SHP77 (cell line): ENCODE results near the gene CRTC1.

ENCODE experiments used
- DNase-seq, 2 experiments: peaks; one replicate each; lab custom pipeline; 2025; lab: John Stamatoyannopoulos, UW

Gene CRTC1

DNA sequence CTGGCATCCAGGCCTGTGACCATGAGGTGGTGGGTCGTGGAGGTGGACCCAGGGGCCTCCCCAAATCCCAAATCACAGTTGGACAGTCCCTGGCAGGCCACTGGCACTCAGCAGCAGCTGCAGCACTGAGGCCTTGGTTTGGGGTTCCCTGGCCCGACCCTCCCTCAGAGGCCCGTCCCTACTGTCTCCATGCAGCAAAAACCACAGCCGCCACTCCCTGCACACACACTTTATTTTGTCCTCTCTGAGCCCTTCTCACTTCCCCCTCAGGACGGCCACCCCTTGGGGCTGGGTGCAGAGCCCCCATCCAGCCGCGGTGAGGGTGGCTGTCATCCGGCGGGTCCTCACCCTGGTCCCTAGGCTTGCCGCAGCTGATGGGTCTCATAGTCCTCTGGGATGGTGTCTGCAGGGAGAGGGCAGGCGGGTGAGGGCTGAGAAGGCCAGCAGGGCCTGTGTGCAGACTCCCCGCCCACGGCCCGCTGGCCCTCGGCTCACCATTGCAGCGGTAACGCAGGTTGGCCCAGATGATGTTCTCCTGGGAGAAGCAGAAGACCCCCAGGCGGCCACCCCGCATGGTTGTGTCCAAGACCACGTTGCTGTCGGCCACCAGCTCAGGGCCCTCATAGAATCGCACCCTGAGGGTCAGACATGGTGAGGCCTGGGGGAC lies 99.2 kb downstream of the CRTC1 start:
- DNase-seq, result no peak

DNA sequence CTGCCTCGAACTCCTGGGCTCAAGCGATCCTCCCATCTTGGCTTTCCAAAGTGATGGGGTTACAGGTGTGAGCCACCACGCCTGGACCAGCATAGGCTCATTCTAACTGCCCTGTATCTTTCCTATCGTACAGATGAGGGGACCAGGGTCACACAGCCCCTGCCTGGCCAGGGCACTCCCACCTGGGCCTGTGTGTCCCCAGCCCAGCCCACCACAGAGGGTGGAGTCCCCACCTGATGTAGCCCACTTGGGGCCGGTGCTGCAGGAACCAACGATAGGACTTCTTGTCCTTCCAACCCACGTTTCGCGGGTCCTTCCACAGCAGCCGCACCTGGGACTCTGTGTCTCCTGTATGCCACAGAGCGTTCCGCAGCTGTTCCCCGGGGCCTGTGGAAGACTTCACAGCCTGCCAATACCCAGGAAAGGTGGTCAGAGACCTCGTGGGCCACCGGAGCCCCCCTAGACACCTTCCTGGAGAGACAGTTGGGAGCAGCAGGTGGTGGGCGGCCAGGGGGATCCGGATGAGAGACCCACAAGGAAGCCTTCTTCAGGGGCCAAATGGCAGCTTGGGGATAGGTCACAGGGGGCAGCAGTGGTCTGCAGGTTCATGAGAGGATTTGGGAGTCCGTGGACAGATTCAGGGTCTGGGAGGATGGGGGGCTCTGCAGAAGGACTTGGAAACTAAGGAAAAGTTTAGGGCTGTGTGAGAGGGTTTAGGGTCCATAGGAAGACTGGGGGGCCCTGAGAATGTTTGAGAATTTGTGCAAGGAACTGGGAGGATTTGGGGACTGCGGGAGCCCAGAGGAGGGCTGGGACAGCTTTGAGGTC lies 100.7 kb downstream of the CRTC1 start:
- no peak for DNase-seq

DNA sequence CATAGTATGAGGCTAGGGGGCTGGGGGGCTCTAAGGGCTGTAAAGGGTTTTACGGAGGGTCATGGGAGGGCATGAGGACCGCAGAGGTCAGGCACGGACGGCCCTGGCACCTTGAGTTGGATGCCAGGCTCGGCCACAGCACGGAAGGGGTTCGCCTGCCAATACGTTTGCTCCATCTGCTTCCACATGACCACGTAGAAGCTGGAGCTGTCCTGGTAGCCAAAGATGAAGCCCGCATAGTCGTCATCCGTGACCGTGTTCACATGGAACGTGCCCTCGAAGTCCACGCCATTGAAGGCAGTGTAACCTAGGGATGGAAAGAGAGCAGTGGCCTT lies 101.3 kb downstream of the CRTC1 start:
- no peak for DNase-seq

DNA sequence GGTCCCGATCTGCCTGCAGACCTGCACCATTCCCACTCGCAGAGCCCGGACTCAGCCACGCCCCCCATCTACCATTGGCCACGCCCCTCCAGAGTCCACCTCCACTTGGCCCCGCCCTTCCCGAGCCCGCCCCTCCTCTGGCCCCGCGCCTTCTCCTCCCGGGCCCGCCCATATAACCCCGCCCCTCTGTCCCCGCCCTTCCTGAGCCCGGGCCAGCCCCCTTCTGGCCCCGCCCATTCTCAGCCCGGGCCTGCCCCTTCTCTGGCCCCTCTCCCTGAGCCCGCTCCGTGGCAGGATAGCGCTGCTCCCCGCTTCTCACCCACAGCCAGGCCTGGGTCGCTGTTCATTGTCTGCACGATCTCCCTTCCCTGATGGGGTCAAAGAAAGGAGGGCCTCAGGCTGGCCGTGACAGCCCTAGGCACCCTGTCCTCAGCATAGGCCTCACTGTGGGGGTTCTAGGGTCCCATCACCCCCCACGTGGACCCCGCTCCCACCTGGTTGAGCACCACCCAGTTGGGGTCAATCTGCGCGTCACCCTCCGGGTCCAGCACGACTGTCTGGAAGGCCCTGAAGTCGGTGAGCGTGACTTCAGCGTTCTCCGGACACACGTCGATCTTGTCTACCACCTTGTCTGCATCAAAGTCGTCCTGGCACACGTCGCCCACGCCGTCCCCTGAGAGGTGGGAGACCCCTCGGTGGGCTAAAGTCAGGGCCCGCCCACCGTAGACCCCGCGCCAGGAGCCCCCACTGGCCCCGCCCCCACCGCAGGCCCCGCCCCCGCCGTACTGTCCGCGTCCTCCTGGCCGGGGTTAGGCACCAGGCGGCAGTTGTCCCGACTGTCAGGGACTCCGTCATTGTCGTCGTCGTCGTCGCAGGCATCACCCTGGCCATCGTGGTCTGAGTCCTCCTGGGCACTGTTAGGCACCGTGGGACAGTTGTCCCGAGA lies 102.0 kb downstream of the CRTC1 start:
- DNase-seq, result peak; percentile 47 to 62

DNA sequence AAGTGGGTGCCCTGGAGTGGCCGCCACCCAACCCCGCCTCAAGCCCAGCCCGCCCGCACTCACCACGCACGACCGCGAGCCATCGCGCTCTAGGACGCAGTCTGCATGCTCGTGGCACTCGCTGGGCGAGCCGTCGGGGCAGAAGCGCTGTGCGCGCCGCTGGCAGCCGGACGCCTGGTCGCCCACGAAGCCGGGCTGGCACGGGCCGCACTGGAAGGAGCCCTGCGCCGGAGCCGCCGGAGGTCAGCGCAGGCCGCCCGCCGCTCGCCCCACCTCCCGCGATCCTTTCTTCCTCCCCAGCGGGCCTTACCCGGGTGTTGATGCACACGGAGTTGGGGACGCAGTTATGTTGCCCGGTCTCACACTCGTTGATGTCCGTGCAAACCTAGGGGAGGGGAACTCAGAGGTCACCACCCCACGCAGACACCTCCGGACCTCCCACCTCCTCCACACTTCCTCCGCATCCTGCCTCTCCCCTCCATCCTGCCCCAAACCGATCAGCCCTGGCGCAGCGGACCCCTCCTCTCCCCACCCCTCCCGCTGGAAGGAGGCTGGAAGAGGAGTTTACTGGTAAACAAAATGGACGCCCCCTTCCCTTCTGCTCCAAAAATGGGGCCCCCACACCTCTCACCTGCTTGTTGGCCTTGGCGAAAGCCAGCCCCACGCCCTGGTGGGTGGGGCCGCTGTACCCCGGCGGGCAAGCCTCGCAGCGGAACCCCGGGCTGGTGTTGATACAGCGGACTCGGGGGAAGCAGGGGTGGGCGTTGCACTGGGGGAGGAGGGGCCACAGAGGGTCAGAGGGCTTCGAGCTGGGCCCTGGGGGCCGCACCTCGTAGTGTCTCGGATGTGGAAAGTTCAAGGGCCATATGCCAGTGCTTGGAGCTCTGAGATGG lies 105.3 kb downstream of the CRTC1 start:
- DNase-seq, result no peak

DNA sequence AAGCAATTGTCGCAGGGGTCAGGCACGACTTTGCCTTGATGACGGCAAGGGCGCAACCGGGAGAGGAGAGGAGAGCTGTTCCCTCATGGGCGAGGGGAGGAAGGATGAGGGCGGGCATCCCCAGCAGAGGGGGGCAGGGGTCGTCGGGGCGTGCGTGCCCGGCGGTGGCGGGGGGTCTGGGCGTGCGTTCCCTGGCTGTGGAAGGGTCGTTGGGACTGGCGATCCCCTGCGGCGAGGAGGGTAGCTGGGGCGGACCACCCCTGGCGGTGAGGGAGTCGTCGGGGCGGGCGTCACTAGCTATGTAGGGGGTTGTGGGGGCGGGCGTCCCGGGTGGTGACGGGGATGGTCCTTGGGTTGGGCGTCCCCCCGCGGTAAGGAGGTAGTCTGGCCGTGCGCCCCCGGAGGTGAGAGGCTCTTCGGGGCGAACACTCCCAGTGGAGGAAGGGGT lies 106.0 kb downstream of the CRTC1 start:
- no peak for DNase-seq

DNA sequence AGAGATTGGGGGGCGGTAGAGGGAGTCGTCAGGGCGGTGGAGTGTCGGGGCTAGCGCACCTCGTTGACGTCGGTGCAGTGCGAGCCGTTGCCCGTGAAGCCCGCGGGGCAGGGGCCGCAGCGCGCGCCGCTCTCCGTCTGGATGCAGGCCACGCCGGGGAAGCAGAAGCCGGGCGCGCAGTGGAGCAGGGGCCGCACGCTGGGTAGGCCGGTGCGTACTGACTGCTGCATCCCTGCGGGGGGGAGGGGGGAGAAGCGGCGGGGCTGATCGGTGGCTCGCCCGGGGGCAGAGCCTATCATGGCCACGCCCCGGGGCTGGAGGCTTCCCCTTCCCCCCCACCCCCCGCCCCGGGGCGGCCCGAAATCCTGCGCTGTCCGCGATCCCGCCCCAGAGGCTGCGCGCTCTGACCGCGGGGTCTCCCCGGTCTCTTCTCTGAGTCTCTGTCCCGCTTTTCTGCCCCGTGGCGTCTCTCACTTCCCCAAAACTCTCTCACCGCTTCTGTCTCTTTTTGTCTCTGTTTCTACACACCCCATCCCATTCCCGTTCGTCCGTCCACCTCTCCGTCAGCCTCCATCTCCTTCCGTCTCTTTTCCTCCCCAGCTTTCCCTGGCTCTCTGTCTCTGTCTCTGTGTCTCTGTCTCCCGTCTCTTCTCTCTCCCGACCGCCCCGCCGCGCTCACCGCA lies 106.5 kb downstream of the CRTC1 start:
- no peak for DNase-seq

DNA sequence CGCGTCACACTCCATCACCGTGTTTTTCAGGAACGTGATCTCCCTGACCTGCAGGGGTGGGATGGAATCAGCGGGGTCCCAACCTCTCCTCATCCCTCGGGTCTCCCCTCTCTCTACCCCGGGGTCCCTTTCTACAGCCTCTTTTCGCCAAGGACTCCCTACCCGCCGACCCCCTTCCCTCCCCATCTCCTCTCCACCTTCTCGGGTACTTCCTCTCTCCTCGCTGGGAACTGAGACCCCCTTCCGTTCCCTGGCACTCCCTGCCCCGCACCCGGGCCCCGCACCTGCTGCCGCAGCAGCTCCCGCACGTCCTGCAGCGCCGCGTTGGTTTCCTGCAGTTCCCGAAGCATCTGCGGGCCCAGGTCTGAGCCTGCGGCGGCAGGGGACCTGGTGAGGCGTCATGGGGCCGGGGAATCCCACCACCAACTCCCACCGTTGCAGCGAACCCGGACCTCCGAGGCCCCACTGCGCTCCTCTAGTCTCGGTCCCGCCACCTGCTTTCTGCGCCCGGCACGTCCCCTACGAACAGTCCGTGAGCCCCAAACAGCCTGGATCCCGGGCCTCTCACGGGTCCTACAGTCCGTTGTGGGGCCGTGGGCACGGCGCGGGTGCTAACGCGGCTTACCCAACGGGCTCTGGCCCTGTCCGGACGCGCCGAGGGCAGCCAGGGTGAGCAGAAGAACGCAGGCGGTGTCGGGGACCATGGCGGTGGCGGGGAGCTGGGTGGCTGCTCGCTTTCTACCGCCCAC lies 107.3 kb downstream of the CRTC1 start, which contains the start of gene COMP:
COMP (minus strand) TSS at position 740 of the 749 bp plus-strand sequence; CDS start at position 704, 36 bp downstream.
- no peak for DNase-seq

DNA sequence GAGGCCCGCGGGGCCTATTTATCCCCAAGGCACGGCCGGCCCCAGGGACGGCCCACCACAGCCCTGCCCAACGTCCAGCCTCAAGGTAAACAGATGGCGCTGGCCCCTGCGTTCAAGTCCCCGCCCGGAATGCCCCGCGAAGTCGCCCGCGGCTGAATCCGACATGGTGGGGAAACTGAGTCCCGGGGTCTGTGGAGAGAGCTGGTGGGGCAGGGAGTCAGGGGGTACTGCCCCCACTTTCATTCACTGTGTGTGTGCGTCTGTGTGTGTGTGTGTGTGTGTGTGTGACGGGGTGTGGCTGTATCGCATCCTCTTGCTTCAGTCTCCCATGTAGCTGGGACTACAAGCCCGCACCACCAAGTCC lies 107.8 kb downstream of the CRTC1 start:
- DNase-seq, result no peak

DNA sequence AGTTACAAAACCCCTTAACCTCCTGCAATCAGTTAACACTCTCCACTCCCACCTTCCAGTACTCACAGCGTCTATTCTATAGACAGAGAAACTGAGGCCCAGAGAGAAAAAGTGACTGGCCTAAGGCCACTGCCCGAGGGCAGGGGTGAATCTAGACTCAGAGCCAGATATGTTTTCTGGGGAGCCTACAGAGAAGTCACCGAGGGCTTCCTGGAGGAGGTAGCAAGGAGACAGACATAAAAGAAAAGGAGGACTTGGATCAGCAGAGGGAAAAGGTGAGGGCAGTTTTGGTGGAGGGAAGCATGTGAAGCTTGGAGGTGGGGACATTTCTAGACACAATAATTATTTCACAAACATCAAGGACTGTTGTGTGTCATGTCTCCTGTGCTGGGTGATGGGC lies 109.2 kb downstream of the CRTC1 start:
- no peak for DNase-seq

DNA sequence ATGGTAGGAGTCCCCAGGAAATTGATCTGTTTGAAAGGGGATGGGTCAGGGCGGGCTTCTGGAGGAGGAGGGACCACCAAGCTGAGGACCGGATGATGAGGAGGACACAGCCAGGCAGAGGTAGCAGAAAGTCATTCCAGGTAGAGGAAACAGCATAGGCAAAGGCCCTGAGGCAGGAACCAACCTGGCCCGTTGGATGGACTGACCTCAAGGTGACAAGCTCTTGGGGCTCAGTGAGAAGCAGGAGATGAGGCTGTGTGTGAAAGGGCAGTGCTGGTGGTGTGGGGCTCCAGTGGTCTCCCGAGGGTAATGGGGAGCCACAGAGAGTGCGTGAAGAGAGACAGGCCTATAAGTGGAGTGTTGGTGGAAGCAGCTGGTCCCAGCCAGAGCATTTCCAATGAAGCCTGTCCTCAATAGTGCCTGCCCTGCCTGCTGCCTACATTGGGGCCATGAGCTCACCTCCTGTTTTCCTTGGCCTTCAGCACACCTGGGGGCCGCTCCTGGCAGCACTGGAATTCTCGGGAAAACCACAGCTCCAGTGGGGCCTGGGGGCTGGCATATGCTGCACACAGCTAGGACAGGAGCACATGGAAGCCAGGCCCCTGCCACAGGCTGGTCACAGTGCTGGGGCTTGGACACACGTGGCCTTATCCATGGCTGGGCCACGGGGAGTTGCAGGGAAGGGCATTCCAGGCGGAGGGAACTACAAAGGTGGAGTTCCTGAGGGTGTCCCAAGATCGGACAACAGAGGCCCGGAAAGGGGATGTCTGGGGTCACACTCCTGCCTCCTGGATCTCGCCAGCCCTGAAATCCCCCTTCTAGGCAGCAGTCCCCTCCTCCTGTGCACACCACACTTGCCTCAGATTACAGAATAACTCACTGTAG lies 109.9 kb downstream of the CRTC1 start:
- no peak for DNase-seq

DNA sequence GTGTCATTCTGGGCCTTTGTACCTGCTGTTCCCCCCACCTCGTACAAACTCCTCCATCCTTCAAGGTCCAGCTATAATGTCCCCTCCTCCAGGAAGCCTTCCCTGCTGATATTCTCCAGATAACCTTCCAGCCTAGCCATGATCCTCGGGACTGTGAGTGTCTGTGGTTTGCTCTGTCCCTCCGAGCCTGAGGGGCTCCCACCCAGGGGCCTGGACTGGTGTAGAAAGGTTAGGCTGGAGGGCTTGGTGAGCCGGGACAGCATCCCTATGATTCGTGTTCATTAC lies 110.5 kb downstream of the CRTC1 start:
- no peak for DNase-seq

DNA sequence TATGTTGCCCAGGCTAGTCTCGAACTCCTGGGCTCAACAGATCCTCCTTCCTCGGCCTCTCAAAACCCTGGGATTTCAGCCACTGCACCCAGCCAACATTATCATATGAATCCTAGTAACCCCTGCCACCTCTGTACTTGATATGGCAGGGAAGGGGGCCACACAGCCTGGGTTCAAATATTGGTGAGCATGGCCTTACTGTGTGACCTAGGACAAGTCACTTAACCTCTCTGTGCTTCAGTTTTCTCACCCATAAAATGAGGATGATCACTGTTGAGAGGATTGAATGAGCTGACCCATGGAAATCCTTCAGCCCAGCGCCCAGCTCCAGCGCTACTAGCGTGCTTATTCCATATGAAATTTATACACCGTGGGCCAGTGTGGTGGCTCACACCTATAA lies 111.2 kb downstream of the CRTC1 start:
- no peak for DNase-seq

DNA sequence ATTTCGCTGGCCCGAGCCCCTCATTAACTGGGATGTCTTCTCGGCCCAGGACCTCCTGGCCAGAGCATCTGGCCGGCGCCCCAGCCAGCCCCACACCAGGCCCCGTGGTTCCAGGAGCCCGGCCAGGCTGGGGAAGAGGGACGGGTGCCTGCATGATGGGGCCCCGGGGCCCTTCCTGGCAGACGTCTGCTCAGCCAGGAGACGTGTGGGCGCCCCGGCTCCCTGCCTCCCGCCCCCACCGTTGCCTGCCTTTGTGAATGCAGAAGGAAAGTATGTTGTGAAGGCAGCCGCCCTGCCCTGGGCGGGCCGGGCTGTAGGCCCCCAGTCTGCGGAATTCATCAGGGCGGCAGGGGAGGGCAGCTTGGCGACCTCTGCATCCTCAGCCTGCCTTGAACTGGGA lies 112.1 kb downstream of the CRTC1 start:
- no peak for DNase-seq

DNA sequence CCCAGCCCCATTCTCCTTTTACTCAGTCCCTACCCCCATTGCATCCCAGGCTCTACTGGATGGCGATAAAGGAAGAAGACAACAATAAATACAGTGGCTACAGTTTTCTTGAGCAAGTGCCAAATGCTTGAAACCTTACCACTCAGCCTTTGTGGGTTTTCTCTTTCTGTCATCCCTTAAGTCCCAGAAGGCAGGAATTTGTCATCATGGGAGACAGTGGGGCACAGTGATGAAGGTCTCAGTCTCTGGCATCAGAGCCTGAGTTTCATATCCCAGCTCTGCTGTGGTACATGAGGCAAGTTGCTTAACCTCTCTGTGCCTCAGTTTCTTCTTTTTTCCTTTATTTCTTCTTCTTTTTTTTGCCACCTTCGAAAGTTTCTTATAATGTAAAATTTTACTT lies 112.8 kb downstream of the CRTC1 start:
- DNase-seq, result no peak

DNA sequence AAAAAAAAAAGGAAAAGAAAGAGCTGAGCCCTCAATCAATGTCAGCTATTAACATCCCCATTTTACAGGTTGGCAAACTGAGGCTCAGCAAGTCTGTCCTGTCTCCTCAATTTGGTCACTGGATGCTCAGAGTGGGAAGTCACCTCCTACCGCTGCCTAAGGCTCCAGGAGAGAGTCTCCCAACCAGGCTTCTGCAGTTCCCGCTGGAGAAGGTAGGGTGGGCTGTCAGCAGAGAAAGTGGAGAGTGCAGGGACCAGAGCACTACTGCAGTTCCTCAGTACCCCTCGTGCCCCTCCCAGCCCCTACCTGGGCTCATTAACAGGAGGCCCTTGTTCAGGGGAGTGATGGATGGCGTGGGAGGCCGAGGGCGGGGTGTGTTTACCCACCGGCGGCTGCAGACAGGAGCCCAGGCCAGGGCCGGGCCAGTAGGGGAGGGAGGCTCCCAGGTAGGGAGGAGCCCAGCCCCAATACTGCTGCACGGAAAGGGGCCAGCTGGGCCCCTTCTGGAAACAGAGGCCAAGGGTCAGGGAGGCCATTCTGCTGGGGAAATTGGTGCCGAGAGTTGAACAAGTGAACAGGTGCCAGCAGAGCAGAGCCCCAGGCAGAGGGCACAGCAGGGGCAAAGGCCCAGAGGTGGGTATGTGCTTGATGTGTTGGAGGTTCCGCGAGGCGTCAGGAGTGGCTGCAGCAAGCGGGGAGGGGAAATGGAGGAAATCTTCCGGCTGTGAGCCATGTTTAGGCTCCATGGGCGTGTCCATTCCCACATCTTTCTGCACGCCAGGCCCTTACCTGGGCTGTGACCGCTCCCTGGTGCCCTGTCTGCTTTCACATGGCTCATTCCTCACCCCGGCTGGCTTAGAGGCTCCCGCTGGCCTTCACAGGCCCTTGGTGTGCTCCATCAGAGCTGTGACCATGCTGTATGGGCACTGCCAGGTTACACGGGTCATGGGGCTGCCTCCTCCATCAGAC lies 115.2 kb downstream of the CRTC1 start:
- peak in 1 of 2 experiments; percentile 21 for DNase-seq

DNA sequence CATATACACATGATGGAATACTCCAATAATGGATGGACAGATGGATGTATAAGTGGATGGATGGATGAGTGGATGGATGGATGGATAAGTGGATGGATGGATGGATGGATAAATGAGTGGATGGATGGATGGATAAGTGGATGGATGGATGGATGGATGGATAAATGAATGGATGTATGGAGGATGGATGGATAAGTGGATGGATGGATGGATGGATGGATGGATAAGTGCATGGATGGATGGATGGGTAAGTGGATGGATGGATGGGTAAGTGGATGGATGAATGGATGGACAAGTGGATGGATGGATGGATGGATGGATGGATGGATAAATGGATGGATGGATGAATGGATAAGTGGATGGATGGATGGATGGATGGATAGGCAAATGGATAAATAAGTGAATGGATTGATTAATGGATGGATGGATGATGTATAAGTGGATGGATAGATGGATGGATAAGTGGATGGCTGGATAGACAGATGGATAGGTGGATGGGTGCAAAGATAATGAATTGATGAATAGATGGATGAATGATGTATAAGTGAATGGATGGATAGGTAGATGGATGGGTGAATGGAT lies 116.0 kb downstream of the CRTC1 start:
- no peak for DNase-seq

DNA sequence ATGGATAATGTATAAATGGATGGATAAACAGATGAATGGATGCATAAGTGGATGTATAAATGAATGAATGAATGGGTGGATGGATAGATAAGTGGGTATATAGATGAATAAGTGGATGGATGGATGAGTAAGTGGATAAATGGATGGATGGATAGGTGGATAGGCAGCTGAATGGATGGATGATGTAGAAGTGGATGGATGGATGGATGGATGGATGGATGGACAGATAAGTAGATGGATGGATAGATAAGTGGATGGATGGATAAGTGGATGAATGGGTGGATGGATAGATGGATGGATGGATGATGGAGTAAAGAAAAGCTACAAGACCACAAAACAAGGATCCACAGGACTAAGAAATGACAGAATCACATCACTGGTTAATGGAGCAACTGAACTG lies 116.6 kb downstream of the CRTC1 start:
- no peak for DNase-seq
